Mesenchymal stem cell (in vitro differentiated cells and primary cell): ENCODE data around the gene SPSB2.
"Not testable (repeated sequence)": the region's sequence is repeated elsewhere in the genome, so short reads cannot be mapped to it uniquely, and the experiment has no call there.

Source experiments
- DNase-seq: peaks from one replicate; pipeline ENCODE4 v3.0.0-alpha.2; 2013
- H2AFZ ChIP-seq: one replicate; pipeline ENCODE4 v1.6.1; 2013; ENCODE audit warnings: low read depth, mild to moderate bottlenecking, control low read depth, inconsistent platforms, low read length, moderate library complexity
- H2AK5ac ChIP-seq: 2 replicates; pipeline ENCODE4 v1.6.1; 2013; ENCODE audit warnings: low read length, moderate library complexity, mild to moderate bottlenecking, inconsistent platforms; ENCODE audit not compliant: severe bottlenecking
- H2BK120ac ChIP-seq: one replicate; pipeline ENCODE4 v1.6.1; 2013; ENCODE audit warnings: low read depth, mild to moderate bottlenecking, inconsistent platforms, low read length, moderate library complexity
- H2BK12ac ChIP-seq, 2 experiments: one replicate each; pipeline ENCODE4 v1.6.1; 2013; ENCODE audit warnings: inconsistent platforms in 2 of 2, low read length in 2 of 2, mild to moderate bottlenecking in 2 of 2, moderate library complexity in 2 of 2, control low read depth in 1 of 2
- H2BK15ac ChIP-seq: one replicate; pipeline ENCODE4 v1.6.1; 2013; ENCODE audit warnings: mild to moderate bottlenecking, low read depth, inconsistent platforms; ENCODE audit not compliant: poor library complexity, severe bottlenecking
- H2BK5ac ChIP-seq: 2 replicates; pipeline ENCODE4 v1.6.1; 2013; ENCODE audit warnings: low read depth, mild to moderate bottlenecking, low read length, control low read depth, inconsistent platforms; ENCODE audit not compliant: poor library complexity, severe bottlenecking
- H3K14ac ChIP-seq, 2 experiments: one replicate each; pipeline ENCODE4 v1.6.1; 2013; ENCODE audit warnings: inconsistent platforms in 2 of 2, low read length in 2 of 2, control low read depth in 1 of 2, mild to moderate bottlenecking in 1 of 2, moderate library complexity in 1 of 2
- H3K18ac ChIP-seq, 2 experiments: one replicate each; pipeline ENCODE4 v1.6.1; 2013; ENCODE audit warnings: inconsistent platforms in 2 of 2, low read length in 2 of 2, control low read depth in 1 of 2, low read depth in 1 of 2, mild to moderate bottlenecking in 1 of 2
- H3K23ac ChIP-seq, 2 experiments: one replicate each; pipeline ENCODE4 v1.6.1; 2013; ENCODE audit warnings: inconsistent platforms in 2 of 2, low read length in 2 of 2, mild to moderate bottlenecking in 2 of 2, moderate library complexity in 2 of 2, control low read depth in 1 of 2
- H3K27ac ChIP-seq: 2 replicates; pipeline ENCODE4 v1.5.1; 2013; ENCODE audit warnings: mild to moderate bottlenecking, moderate library complexity, low read length, control low read depth, inconsistent platforms; ENCODE audit not compliant: poor library complexity, severe bottlenecking
- H3K27me3 ChIP-seq, 2 experiments: 2 replicates each; pipeline versions ENCODE4 v1.6.1 to v1.7.0; 2013; ENCODE audit warnings: low read length in 2 of 2, mild to moderate bottlenecking in 2 of 2, moderate library complexity in 2 of 2, control low read depth in 1 of 2, inconsistent platforms in 1 of 2; ENCODE audit not compliant: control insufficient read depth in 1 of 2, insufficient read depth in 1 of 2
- H3K36me3 ChIP-seq, 2 experiments: 2 replicates each; pipeline versions ENCODE4 v1.6.1 to v1.7.0; 2013; ENCODE audit warnings: low read length in 2 of 2, control low read depth in 1 of 2, inconsistent platforms in 1 of 2, low read depth in 1 of 2, mild to moderate bottlenecking in 1 of 2; ENCODE audit not compliant: insufficient read depth in 2 of 2, control insufficient read depth in 1 of 2
- H3K4ac ChIP-seq, 2 experiments: one replicate each; pipeline ENCODE4 v1.6.1; 2013; ENCODE audit warnings: inconsistent platforms in 2 of 2, low read length in 2 of 2, mild to moderate bottlenecking in 2 of 2, moderate library complexity in 2 of 2, control low read depth in 1 of 2, low read depth in 1 of 2
- H3K4me1 ChIP-seq: 2 replicates; pipeline ENCODE4 v1.6.1; 2013; ENCODE audit warnings: low read depth, low read length, control low read depth; ENCODE audit not compliant: control insufficient read depth, insufficient read depth
- H3K4me2 ChIP-seq: 2 replicates; pipeline ENCODE4 v1.6.1; 2013; ENCODE audit warnings: low read length, mild to moderate bottlenecking, inconsistent platforms; ENCODE audit not compliant: poor library complexity, severe bottlenecking
- H3K4me3 ChIP-seq, 2 experiments: 2 replicates each; pipeline versions ENCODE4 v1.5.1 to v1.7.0; 2013; ENCODE audit warnings: low read length in 2 of 2, mild to moderate bottlenecking in 2 of 2, control low read depth in 1 of 2, low read depth in 1 of 2; ENCODE audit not compliant: insufficient read depth in 1 of 2
- H3K79me1 ChIP-seq: replicated peaks from 2 replicates; pipeline ENCODE4 v1.6.1; 2013; ENCODE audit warnings: mild to moderate bottlenecking, control low read depth, low read length, inconsistent platforms; ENCODE audit not compliant: poor library complexity, severe bottlenecking
- H3K9ac ChIP-seq: 2 replicates; pipeline ENCODE4 v1.7.0; 2013; ENCODE audit warnings: mild to moderate bottlenecking, low read length, moderate library complexity
- H3K9me3 ChIP-seq: 2 replicates; pipeline ENCODE4 v1.7.0; 2013; ENCODE audit warnings: mild to moderate bottlenecking, low read length; ENCODE audit not compliant: control insufficient read depth
- H4K8ac ChIP-seq: one replicate; pipeline ENCODE4 v1.6.1; 2013; ENCODE audit warnings: inconsistent platforms, mild to moderate bottlenecking, low read length, moderate library complexity
- H4K91ac ChIP-seq: one replicate; pipeline ENCODE4 v1.6.1; 2013; ENCODE audit warnings: mild to moderate bottlenecking, low read length, inconsistent platforms
- WGBS: methylation state at CpG from one replicate; pipeline ENCODE4 v1.1.7; 2013; ENCODE audit warnings: mixed read lengths; 5-methylcytosine and 5-hydroxymethylcytosine counted together

SPSB2 gene

DNA sequence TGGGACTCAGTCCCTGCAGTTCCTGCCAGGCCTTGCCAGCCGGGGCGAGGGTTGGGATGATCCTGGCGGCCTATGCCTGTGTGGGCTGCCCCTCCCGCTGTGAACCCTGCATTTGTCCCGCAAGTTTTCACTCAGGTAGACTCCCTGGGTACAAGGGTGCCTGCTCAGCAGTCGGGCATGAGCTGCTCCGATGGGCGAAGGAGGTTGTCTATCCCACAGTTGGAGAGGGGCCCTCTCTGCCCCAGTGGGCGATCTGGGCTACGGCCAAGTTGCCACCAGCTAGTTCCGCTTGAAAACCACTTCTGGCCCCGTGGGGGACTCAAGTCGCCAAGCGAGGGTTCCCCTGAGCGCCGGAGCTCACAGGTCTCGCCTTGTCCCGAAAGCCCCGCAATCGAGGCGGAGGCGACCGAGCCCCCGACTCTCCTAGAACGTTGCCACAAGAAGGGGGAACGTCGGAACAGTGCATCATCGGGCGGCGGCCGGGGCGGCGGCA, 6.1 kb downstream of the SPSB2 start:
- Histone ChIP-seq H2BK12ac (peak overlapping the region in 1 of 2 experiments; percentile 57), H3K27ac (peak overlapping the region; percentile 63), H2BK5ac (no peak overlapping the region), H3K79me1 (peaks cover 7% of the 10 kb centered on the region), H3K27me3 (no peaks in the 10 kb centered on the region), H3K4me1 (peaks cover 26% of the 10 kb centered on the region), H3K36me3 (peaks cover 70% of the 10 kb centered on the region in 2 experiments), H3K4me2 (peak overlapping the region; percentile 87), H3K23ac (peak overlapping the region in 1 of 2 experiments; percentile 96), H3K9me3 (no peaks in the 10 kb centered on the region), H2BK15ac (peak overlapping the region; percentile 73), H3K18ac (peak overlapping the region; percentile 23 to 88), H3K9ac (peak overlapping the region; percentile 91), H4K8ac (peak overlapping the region; percentile 71), H3K4ac (peak overlapping the region; percentile 55 to 89), H4K91ac (no peak overlapping the region), H2BK120ac (no peak overlapping the region), H2AFZ (peak overlapping the region; percentile 78), H3K14ac (peak overlapping the region in 1 of 2 experiments; percentile 91), H3K4me3 (peak overlapping the region; percentile 48 to 83), H2AK5ac (no peak overlapping the region)
- no peak for DNase-seq
- 10% methylated on average over 33 of the region's 33 CpGs for WGBS

DNA sequence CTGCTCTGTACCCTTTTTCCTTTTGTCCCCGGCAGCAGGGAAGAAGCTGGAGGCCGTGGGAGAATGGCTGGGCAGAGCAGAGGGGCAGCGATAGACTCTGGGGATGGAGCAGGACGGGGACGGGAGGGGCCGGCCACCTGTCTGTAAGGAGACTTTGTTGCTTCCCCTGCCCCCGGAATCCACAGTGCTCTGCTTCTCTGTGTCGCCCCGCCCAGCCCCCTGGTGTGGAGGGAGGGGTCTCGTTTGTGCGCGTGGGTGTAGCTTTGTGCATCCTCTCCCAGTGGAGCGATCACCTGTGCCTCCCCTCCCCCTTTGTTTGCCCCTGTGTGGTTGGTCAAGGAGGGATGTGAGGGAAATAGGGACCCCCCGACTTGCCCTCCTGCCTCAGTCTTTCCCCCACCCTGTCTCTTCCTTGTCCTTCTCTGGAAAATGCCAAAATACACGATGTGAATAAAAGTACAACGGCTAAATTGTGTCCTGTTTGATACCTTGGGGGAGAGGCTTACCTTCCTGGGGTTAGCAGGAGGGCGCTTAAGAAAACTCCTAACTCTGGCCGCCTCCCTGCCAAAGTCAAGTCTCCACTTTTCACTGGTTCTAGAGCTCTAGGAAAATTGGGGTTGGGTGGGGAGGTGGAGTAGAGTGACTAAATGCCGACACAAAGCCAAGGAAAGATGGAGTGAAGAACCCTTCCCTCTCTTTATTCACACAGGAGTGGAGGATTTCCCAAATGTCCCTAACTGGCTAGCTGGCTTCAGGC, 6.8 kb downstream of the SPSB2 start:
- Histone ChIP-seq H2AK5ac (peak overlapping the region; percentile 10), H3K4me2 (peak overlapping the region; percentile 87), H3K14ac (peak overlapping the region in 1 of 2 experiments; percentile 91), H2BK12ac (peak overlapping the region in 1 of 2 experiments; percentile 57), H2BK120ac (no peak overlapping the region), H3K9ac (peak overlapping the region; percentile 91), H3K27me3 (no peaks in the 10 kb centered on the region), H3K4me3 (peak overlapping the region in 1 of 2 experiments; percentile 83), H3K18ac (peak overlapping the region in 1 of 2 experiments; percentile 88), H4K8ac (no peak overlapping the region), H3K36me3 (peaks cover 73 to 75% of the 10 kb centered on the region in 2 experiments), H3K9me3 (no peaks in the 10 kb centered on the region), H3K27ac (no peak overlapping the region), H3K23ac (peak overlapping the region in 1 of 2 experiments; percentile 96), H2BK15ac (no peak overlapping the region), H3K4ac (peak overlapping the region in 1 of 2 experiments; percentile 55), H4K91ac (no peak overlapping the region), H2BK5ac (no peak overlapping the region), H3K4me1 (peaks cover 22% of the 10 kb centered on the region), H2AFZ (peak overlapping the region; percentile 78), H3K79me1 (peaks cover 10% of the 10 kb centered on the region)
- DNase-seq, result no peak
- 82% methylated on average over 15 of the region's 19 CpGs for WGBS

DNA sequence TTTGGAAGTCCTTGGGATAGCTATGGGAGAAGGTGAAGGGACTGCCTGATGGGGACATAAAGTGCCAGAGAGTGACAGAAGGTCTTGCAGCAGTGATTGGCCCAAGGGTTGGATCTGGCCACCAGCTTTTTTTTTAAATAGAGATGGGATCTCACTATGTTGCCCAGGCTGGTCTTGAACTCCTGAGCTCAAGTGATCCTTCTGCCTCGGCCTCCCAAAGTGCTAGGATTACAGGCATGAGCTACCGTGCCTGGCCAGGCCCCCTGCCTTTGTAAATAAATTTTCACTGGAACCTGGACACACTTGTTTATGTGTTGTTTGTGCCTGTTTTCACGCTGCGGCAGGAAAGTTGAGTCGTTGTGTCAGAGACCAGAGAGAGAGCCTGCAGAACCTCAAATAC, 7.8 kb downstream of the SPSB2 start:
- H3K36me3 ChIP-seq, result peaks cover 74 to 75% of the 10 kb centered on the region in 2 experiments
- not testable (repeated sequence) for H2BK15ac ChIP-seq, H3K14ac ChIP-seq, H2BK120ac ChIP-seq, H3K27me3 ChIP-seq, H2BK5ac ChIP-seq, H4K91ac ChIP-seq, H2AFZ ChIP-seq, H2BK12ac ChIP-seq, H3K4ac ChIP-seq, H2AK5ac ChIP-seq, H3K9me3 ChIP-seq, H3K27ac ChIP-seq, H3K18ac ChIP-seq, H3K9ac ChIP-seq, H3K23ac ChIP-seq, H4K8ac ChIP-seq, DNase-seq, H3K4me3 ChIP-seq, H3K4me2 ChIP-seq
- H3K79me1 ChIP-seq, result peaks cover 10% of the 10 kb centered on the region
- WGBS, result 77% methylated on average over 2 of the region's 5 CpGs
- peaks cover 16% of the 10 kb centered on the region for H3K4me1 ChIP-seq

DNA sequence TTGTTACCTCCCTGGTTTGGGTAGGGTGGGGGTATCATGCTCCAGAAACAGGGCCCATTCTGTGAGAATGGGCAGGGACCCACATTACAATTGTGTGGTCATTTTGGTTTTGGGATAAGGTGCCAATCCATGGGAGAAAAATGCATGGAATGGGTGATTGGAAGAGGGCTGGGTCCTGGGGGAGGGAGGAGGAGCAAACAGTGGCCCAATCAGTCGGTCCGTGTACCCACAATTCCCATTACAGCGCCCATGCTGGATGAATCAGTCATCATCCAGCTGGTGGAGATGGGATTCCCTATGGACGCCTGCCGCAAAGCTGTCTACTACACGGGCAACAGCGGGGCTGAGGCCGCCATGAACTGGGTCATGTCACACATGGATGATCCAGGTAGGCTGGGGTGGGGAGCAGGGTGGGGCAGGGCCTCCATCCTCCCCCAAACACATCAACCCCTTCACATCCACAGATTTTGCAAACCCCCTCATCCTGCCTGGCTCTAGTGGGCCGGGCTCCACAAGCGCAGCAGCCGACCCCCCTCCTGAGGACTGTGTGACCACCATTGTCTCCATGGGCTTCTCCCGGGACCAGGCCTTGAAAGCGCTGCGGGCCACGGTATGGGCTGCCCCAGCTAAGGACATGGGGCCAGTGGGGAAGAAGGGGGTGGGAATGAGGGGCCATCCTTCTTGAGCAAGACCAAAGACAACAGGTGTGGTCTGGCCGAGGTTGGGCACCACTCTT, 9.3 kb downstream of the SPSB2 start:
- Histone ChIP-seq H4K91ac (no peak overlapping the region), H3K23ac (no peak overlapping the region), H2BK12ac (no peak overlapping the region), H2BK120ac (no peak overlapping the region), H3K27ac (no peak overlapping the region), H3K4ac (no peak overlapping the region), H3K9me3 (no peaks in the 10 kb centered on the region), H3K79me1 (peaks cover 20% of the 10 kb centered on the region), H3K18ac (no peak overlapping the region), H3K9ac (no peak overlapping the region), H3K4me3 (no peak overlapping the region), H2BK5ac (no peak overlapping the region), H2AFZ (no peak overlapping the region), H3K4me1 (peaks cover 10% of the 10 kb centered on the region), H3K36me3 (peaks cover 74 to 76% of the 10 kb centered on the region in 2 experiments), H3K4me2 (no peak overlapping the region), H3K27me3 (no peaks in the 10 kb centered on the region), H2BK15ac (no peak overlapping the region), H2AK5ac (no peak overlapping the region), H3K14ac (no peak overlapping the region), H4K8ac (no peak overlapping the region)
- 97% methylated on average over 16 of the region's 16 CpGs for WGBS
- no peak for DNase-seq
